Neural progenitor cell (in vitro differentiated cells): ENCODE data around the gene APOBEC3A. TPM values are rescaled to one million over a fixed set of nuclear protein-coding genes. Genes with fewer than 3 reads are reported as not detected.

ENCODE experiments used
- DNase-seq: peaks from one replicate; pipeline ENCODE4 v3.0.0-alpha.2; 2016; ENCODE audit warnings: low spot score
- H2AFZ ChIP-seq: fragments of 200-600 bp; sonication (generic); replicated peaks from 2 replicates; pipeline ENCODE4 v1.6.1; 2016; ENCODE audit warnings: antibody characterized with exemption
- H3F3A ChIP-seq: fragments of 200-600 bp; sonication (generic); 2 replicates; pipeline ENCODE4 v1.6.1; 2016; ENCODE audit warnings: antibody characterized with exemption, low read depth
- H3K27ac ChIP-seq: fragments of 200-600 bp; sonication (generic); 2 replicates; pipeline ENCODE4 v1.5.1; 2016; ENCODE audit warnings: mild to moderate bottlenecking
- H3K27me3 ChIP-seq: fragments of 200-600 bp; sonication (generic); 2 replicates; pipeline ENCODE4 v1.6.1; 2016; ENCODE audit warnings: mild to moderate bottlenecking, moderate library complexity
- H3K36me3 ChIP-seq: fragments of 200-600 bp; sonication (generic); 2 replicates; pipeline ENCODE4 v1.5.1; 2016
- H3K4me1 ChIP-seq: fragments of 200-600 bp; sonication (generic); 2 replicates; pipeline ENCODE4 v1.6.1; 2016; ENCODE audit warnings: mixed run types
- H3K4me2 ChIP-seq: fragments of 200-600 bp; sonication (generic); 2 replicates; pipeline ENCODE4 v1.6.1; 2016
- H3K4me3 ChIP-seq: fragments of 200-600 bp; sonication (generic); 2 replicates; pipeline ENCODE4 v1.5.1; 2016
- H3K79me2 ChIP-seq: fragments of 200-600 bp; sonication (generic); 2 replicates; pipeline ENCODE4 v1.6.1; 2016; ENCODE audit warnings: low read depth
- H3K9ac ChIP-seq: fragments of 200-600 bp; sonication (generic); 2 replicates; pipeline ENCODE4 v1.6.1; 2016
- H3K9me3 ChIP-seq: fragments of 200-600 bp; sonication (generic); 2 replicates; pipeline ENCODE4 v1.5.1; 2016; ENCODE audit warnings: low read depth
- H4K20me1 ChIP-seq: fragments of 200-600 bp; sonication (generic); 2 replicates; pipeline ENCODE4 v1.6.1; 2016; ENCODE audit warnings: low read depth
- H3K27ac Mint-ChIP-seq: 3 replicates; pipeline ENCODE4 v1.8.0; 2021; ENCODE audit warnings: mixed read lengths
- H3K27me3 Mint-ChIP-seq: 2 replicates; pipeline ENCODE4 v1.8.0; 2022; ENCODE audit warnings: low read depth, mild to moderate bottlenecking, inconsistent platforms, moderate library complexity, mixed read lengths; ENCODE audit not compliant: insufficient read depth
- H3K36me3 Mint-ChIP-seq: 3 replicates; pipeline ENCODE4 v1.8.0; 2021; ENCODE audit warnings: mixed read lengths
- H3K4me1 Mint-ChIP-seq: 3 replicates; pipeline ENCODE4 v1.8.0; 2021; ENCODE audit warnings: mixed read lengths
- H3K4me3 Mint-ChIP-seq: 3 replicates; pipeline ENCODE4 v1.8.0; 2021; ENCODE audit warnings: mild to moderate bottlenecking, moderate library complexity, mixed read lengths
- H3K9me3 Mint-ChIP-seq: 3 replicates; pipeline ENCODE4 v1.8.0; 2020; ENCODE audit warnings: mixed read lengths
- CTCF ChIP-seq: fragments of 200-600 bp; sonication (generic); IDR thresholded peaks from 2 replicates; pipeline ENCODE4 v1.5.1; 2017; ENCODE audit warnings: antibody characterized with exemption, mild to moderate bottlenecking
- EZH2 ChIP-seq: fragments of 200-600 bp; sonication (generic); IDR thresholded peaks from 2 replicates; pipeline ENCODE4 v1.6.1; 2017; ENCODE audit warnings: antibody characterized with exemption, mild to moderate bottlenecking, moderate library complexity
- EZH2phosphoT487 ChIP-seq: fragments of 200-600 bp; sonication (generic); IDR thresholded peaks from 2 replicates; pipeline ENCODE4 v1.6.1; 2017; ENCODE audit warnings: antibody characterized with exemption
- total RNA-seq: library from RNA; depleted of rRNA; stranded (reverse); fragments of >200 nt; gene quantifications from 2 replicates; pipeline ENCODE4 v1.2.3, GENCODE V29; 2015; ENCODE audit warnings: low replicate concordance

The APOBEC3A gene
- total RNA-seq, 1 donor from 2014 or later, result not detected

GRCh38 chr22:38919631-38920190 lies 37.7 kb upstream of the APOBEC3A start:
- Mint-ChIP-seq H3K36me3 (no peaks in the 10 kb centered on the region), H3K4me1 (peaks cover 11% of the 10 kb centered on the region), H3K9me3 (no peaks in the 10 kb centered on the region), H3K27me3 (peaks cover 12% of the 10 kb centered on the region), H3K27ac (no peak overlapping the region), H3K4me3 (no peak overlapping the region)
- DNase-seq, result no peak
- no peak overlapping the region for H2AFZ ChIP-seq
- H3K27ac ChIP-seq, result no peak overlapping the region
- H3K4me2 ChIP-seq, result no peak overlapping the region
- H4K20me1 ChIP-seq, result no peaks in the 10 kb centered on the region
- no peak overlapping the region for H3K4me3 ChIP-seq
- peaks cover 33% of the 10 kb centered on the region for H3K27me3 ChIP-seq
- H3K4me1 ChIP-seq, result no peaks in the 10 kb centered on the region
- no peaks in the 10 kb centered on the region for H3K79me2 ChIP-seq
- H3K9ac ChIP-seq, result no peak overlapping the region
- TF ChIP-seq EZH2phosphoT487 (no peak), EZH2 (no peak), CTCF (no peak)
- no peaks in the 10 kb centered on the region for H3F3A ChIP-seq
- H3K9me3 ChIP-seq, result no peaks in the 10 kb centered on the region
- H3K36me3 ChIP-seq, result no peaks in the 10 kb centered on the region

GRCh38 chr22:38921120-38921519 lies 36.3 kb upstream of the APOBEC3A start:
- Histone ChIP-seq H3K36me3 (no peaks in the 10 kb centered on the region), H3K9me3 (no peaks in the 10 kb centered on the region), H3F3A (no peaks in the 10 kb centered on the region), H3K27me3 (peaks cover 34% of the 10 kb centered on the region), H3K79me2 (no peaks in the 10 kb centered on the region), H3K27ac (no peak overlapping the region), H2AFZ (no peak overlapping the region), H3K9ac (no peak overlapping the region), H3K4me3 (no peak overlapping the region), H3K4me1 (no peaks in the 10 kb centered on the region), H3K4me2 (no peak overlapping the region), H4K20me1 (no peaks in the 10 kb centered on the region)
- H3K4me1 Mint-ChIP-seq, result peaks cover 11% of the 10 kb centered on the region
- peaks cover 8% of the 10 kb centered on the region for H3K27me3 Mint-ChIP-seq
- no peak overlapping the region for H3K4me3 Mint-ChIP-seq
- H3K9me3 Mint-ChIP-seq, result no peaks in the 10 kb centered on the region
- H3K27ac Mint-ChIP-seq, result no peak overlapping the region
- TF ChIP-seq CTCF (no peak), EZH2 (no peak), EZH2phosphoT487 (no peak)
- H3K36me3 Mint-ChIP-seq, result no peaks in the 10 kb centered on the region
- no peak for DNase-seq

- H3F3A ChIP-seq, result no peaks in the 10 kb centered on the region
- no peaks in the 10 kb centered on the region for H3K4me1 ChIP-seq
- Mint-ChIP-seq H3K4me1 (peaks cover 11% of the 10 kb centered on the region), H3K4me3 (no peak overlapping the region), H3K9me3 (no peaks in the 10 kb centered on the region), H3K36me3 (no peaks in the 10 kb centered on the region), H3K27ac (no peak overlapping the region), H3K27me3 (peaks cover 5% of the 10 kb centered on the region)
- no peak overlapping the region for H3K27ac ChIP-seq
- peaks cover 29% of the 10 kb centered on the region for H3K27me3 ChIP-seq
- TF ChIP-seq EZH2phosphoT487, result no peak
- TF ChIP-seq EZH2, result no peak
- no peak for TF ChIP-seq CTCF
- H3K9ac ChIP-seq, result no peak overlapping the region
- no peaks in the 10 kb centered on the region for H3K9me3 ChIP-seq
- no peaks in the 10 kb centered on the region for H3K36me3 ChIP-seq
- H4K20me1 ChIP-seq, result no peaks in the 10 kb centered on the region
- H3K4me2 ChIP-seq, result no peak overlapping the region
- H3K4me3 ChIP-seq, result no peak overlapping the region
- no peak for DNase-seq
- H2AFZ ChIP-seq, result no peak overlapping the region
- no peaks in the 10 kb centered on the region for H3K79me2 ChIP-seq
Measured at GRCh38 chr22:38921806-38922205, 35.6 kb upstream of the APOBEC3A start.
